GDM1 (cell line): ENCODE measurements around the gene CYP3A7.
A peak's percentile ranks its signal among the peaks of the same experiment; 100 is the strongest.
"Not testable (repeated sequence)": the region's sequence is repeated elsewhere in the genome, so short reads cannot be mapped to it uniquely, and the experiment has no call there.

Source experiments
- DNase-seq: peaks from one replicate; lab custom pipeline; 2025; lab: John Stamatoyannopoulos, UW

The CYP3A7 gene

DNA sequence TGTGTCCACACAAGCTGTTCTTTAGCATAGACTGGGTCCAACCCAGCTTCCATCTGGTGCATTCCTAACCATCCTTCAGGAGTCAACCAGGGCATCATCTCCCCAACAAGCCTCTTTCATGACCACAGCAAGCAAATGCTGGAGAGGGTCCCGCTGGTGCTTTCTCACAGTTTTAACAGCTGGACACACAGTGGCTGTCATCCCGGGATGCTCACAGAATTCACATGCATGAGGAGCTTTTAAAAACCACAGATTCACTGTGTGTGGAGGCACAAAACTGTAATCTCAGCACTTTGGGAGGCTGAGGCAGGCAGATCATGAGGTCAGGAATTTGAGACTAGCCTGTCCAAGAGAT, 6.4 kb upstream of the CYP3A7 start:
- DNase-seq, result no peak

DNA sequence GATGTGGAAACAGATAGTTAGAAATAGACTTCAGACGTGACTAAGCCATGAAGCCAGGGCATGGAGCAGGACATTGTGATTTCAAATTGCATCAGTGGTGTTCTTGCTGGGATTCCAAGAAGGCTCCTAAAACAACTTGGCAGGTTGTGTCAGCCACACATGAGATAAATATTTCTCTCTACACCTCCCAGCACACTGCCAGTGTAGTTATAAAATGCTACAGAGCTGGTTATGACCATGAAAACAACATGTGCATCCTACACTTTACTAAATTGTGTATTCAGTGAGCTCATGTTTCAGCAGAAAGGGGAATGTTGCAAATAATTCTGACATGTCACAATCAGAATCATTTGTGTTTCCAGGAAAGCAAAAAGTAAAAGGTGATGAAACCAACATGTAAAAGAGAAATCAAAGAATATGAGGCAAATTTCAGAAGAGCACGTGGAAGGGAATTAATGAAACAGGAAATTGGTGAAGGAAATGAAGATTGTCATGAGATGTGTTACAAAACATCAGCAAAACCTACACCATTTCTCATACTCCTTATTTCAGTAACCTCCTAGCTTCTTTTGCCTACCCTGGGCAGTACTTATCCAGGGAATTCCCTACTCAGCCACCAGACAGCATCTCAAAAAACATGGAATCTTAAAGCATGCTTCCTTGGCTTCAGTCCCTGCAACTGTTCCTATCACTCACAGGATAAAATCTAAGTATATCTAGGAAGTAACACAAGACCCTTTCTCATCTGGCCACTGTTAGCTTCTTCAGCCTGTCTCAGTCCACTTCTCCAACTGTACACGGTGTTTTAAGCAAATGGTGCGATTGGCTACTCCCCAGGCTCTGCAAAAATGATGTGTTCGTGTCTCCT, 5.8 kb upstream of the CYP3A7 start:
- DNase-seq, result no peak

DNA sequence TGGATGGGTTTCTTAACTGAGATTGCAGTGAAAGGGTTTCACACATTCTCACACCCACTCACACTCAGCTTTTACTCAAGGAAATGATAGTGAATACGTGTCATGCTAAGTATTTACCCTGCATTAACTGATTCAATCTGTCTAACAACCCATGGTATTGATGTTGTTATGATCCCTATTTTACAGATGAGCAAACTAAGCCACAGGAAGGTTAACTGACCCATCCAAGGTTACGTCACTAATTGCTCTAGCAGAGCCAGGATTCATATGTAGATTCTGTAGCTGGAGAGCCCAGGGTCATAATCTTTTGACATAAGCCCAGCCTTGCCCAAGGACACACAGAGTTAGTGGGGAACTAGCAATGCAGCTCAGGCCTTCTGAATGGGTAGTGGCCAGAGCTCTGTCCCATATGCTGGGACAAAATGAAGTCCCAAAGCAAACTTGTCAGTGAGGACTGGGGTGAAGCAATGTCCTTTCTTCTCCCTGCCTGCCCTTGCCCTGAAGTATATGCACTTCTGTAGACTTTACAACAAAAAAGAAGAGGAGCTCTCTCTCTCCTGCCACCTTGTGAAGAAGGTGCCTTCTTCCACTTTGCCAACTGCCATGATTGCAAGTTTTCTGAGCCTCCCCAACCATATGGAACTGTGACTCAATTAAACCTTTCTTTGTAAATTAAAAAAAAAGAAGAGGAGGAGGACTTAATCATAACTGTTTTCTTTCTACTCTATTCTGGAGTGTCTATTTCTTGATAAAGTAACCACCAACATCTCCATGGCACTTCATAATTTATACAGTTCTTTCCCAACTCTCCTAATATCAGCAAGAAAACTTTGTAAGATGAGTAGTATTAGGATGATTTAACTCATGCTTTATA, 4.9 kb upstream of the CYP3A7 start:
- no peak for DNase-seq

DNA sequence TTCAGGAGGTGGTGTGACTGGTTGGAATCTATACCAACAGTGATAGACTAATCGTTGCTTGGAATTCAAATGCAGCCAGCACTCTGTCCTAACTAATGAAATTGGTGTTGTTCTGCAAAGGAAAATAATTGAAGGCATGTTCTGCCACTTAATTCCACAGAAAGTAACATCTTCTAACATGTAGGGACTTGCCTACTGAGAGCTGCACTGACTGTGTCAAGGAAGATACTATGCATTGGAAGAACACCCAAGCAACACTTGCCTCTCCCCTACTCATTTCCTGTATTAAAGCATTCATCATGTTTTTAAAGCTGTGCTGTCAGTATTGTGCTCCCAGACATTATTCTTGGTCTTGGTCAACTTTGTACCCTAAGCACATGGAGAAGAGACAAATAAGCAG, 2.7 kb upstream of the CYP3A7 start:
- peak; percentile 32 for DNase-seq

DNA sequence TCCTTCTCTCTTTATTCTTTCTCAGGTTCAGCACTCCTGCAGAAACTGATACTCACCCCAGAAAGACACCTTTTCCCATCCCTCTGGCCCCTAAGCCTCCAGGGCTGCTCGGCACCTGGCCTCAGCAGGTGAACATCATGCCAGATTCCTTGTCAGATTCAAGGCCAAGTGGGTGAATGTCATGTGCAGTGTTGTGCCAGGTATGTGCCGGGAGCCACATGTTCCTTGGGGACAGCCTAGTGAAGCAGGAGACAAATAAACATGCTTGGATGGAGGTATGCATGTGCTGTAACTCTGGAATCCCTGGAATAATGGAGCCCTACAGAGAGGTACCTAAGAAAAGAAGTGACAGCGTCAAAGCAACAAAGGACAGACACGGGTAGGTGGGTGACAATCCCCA, 1.7 kb upstream of the CYP3A7 start:
- DNase-seq, result not testable (repeated sequence)

DNA sequence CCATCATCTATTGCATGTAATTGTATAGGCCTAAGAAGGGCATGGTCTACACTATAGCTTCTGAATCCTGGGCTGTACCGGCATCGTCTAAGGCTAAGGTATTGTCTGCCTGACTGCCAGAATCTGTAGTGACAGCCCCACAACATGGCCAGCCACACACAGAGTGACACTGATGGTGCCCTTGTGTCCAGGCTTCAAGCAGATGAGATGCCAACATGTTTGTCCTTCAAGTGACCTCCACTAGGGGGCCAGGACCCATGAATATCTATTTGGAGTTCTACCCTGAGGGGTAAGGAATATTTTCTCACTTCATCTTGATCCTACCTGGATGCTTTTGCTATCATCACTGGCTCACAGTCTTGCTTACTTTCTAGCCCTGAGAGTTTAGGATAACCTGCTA, 1.5 kb downstream of the CYP3A7 start:
- DNase-seq, result no peak

DNA sequence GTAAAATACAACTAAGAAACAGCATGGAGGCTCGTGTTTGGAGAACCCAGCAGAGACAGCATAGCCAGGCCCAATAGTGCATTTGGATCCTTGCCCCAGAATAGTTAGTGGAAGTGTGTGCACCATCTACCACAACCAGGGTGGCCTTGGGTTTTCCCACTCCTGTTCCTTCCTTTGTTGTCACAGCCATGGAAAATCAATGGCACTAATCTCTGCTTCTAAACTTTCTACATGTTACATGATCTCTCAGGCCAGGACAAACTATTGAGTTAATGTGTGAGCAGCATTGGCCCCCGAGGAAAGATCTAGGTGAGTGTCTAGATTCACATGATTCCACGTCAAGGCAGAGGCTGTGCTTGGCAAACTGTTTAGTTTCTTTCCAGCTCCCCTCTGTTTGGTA, 2.0 kb downstream of the CYP3A7 start:
- no peak for DNase-seq

DNA sequence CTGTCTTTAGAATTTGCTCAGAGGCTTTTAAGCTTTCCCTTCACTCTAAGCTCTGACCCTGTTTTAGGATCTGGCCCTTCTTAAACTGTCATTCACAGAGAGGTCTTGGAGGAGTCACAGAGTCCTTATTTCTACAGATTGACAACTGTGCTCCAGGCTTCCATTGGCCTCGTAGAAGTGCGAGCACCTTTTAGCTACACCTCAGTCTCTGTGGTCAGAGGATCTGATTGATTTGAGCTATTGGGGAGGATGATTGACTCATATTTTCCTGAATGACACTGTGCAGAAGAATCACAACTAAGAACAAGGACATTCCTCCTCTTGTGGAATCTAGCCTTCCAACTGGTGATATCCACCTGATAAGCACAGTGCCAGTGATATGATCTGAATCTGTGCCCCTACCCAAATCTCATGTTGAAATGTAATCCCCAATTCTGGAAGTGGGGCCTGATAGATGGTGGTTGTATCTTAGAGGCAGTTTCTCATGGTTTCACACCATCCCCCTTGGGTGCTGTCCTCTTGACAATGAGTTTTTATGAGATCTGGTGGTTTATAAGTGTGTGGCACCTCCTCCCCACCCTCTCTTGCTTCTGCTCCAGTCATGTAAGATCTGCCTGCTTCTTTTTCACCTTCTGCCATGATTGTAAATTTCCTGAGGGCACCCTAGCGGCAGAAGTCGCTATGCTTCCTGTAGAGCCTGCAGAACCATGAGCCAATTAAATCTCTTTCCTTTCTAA, 3.2 kb downstream of the CYP3A7 start:
- no peak for DNase-seq

DNA sequence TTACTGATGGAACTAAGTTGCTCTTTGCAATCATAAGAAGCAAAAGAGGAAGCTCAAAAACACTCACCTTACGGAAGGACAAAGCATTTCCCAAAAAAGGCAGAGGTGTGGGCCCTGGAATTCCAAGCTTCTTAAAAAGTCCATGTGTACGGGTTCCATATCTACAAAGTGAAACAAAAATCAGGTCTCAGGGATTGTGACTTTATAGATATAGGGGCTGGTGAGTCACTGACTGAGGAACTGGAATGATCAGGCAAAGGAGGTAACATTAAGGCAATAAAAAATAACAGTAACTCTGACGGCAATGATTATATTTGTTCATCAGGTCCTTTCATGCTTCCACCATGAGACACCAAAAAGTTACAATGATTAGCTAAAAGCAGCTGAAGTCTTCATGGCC, 4.0 kb downstream of the CYP3A7 start:
- no peak for DNase-seq

DNA sequence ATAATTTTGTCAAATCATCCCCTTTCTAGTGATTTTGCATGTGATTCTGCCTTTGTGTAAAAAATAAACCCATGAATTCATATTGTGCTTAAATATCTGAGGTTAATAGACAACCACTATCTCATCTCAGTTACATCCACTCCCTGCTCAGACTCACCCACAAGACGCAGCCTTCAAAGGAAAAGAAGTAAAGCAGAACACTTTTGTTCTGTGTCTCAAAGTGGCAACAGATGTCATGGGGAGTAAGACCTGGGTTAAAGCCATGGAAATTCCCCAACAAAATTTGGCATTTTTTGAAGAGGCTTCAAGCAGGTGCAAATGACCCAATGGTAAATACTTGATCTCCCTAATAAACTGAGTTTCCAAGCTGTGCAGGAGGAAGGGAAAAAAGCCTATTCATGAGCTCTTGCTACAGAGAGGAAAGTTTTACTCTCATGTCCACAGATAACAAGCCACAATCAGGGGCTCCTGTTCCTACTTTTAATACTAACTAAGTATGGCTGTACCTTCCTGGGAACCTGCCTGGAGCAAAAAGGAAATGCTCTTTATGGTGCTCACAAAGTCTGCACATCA, 4.7 kb downstream of the CYP3A7 start:
- DNase-seq, result no peak

DNA sequence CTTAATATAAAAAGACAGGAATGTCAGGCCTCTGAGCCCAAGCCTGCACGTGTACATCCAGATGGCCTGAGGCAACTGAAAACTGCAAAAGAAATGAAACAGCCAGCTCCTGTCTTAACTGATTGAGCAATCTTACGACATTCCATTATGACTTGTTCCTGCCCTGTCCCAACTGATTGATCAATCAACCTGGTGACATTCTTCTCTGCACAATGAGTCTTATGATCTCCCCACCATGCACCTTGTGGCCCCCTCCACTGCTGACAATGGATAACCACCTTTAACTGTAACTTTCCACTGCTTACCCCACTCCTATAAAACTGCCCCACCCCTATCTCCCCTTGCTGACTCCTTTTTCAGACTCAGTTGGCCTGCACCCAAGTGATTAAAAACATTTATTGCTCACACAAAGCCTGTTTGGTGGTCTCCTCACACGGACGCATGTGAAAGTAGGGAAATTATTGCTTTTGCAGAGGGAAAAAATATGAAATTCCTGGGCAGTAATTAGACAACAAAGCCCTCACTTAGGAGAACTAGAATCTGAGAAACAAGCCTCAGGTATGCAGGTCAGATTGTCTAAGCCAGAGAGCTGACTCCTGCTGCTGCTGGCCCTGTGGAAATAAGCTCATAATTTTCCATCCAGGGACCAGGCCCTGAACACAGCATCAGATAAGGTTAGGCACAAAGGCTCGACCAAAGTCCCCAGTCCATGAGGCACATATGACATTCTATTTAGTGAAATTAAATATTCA, 5.3 kb downstream of the CYP3A7 start:
- DNase-seq, result no peak

DNA sequence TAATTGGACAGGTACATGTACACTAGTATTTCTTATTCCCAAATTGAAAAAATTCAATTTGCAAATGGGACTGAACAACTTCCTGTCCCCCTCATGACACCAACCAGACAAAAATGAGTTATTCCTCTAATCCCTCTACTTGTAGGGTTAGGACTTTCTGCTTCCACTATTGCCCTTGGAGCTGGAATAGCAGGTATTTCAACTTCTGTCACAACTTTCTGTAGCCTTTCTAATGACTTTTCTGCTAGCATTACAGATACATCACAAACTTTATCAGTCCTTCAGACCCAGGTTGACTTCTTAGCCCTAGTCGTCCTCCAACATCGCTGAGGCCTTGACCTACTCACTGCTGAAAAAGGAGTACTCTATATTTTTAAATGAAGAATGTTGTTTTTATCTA, 6.4 kb downstream of the CYP3A7 start:
- no peak for DNase-seq

DNA sequence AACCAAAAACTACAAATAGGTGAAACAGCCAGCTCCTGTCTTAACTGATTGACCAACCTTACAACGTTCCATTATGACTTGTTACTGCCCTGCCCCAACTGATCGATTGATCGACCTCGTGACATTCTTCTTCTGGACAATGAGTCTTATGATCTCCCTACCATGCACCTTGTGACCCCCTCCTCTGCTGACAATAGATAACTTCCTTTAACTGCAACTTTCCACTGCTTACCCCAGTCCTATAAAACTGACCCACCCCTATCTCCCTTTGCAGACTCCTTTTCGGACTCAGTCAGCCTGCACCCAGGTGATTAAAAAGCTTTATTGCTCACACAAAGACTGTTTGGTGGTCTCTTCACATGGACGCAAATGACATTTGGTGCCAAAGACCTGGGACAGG, 11.8 kb downstream of the CYP3A7 start:
- not testable (repeated sequence) for DNase-seq

DNA sequence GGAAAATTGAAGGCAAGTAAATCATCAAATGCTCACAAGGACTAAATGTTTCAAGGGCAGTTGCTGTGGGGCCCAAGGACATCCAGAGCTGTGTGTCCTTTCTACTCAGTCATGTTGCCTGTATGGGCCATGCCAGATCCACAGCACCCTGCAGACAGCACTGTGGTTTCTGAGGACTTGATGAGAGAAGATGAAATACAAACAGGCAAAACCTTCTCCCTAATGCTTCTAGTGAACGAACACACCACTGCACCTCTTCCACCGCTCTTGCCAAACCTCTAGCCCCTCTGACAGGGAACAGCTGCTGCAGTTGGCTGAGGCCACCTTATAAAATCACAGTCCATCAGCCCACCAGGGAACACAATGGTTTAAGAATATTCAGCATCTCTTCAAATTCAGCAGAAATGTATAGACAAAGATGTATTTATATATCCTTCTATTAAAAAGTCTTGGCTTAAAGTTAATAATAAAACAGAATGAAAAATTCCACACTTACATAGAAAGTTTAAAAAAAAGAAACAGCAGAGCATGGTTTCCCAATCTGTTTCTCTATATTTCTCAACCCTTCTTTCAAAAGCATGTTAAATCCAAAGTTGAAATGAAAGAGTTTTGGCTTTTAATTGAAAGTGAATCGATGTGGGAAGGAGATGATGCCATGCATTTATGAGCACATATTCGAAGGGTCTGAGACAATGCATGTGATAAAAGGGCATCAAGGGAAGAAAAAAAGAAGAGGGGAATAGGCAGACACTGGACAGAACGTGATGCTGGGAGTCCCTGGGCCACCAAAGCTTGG, 14.0 kb downstream of the CYP3A7 start:
- no peak for DNase-seq

DNA sequence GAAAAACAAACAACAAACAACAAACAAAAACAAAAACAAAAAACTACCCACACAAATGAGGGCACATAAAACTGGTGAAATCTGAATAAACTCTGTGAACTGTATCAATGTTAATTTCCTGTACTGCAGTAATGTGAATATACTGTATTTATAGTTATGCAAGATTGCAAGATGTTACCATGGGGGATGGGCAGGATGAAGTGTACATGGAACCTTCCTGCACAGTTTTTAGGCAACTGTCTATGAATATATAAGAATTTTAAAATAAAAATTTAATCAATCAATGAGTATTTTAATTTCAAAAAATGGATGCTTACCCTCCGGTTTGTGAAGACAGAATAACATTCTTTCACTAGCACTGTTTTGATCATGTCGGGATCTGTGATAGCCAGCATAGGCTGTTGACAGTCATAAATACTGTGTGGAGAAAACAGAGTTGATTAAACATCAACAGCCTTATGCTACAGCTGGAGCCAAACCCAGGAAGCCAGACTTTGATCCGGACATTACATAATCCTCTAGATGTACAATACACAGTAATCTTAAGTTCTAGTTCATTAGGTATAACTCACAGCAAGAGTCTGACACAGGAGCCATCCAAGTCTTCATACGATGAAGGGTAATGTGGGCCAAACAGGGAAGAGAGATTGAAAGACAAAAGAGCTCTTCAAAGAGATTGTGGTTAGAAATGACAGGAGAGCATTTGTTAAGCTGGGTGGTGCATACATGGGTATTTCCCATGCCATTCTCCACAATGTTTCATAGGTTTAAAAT, 14.8 kb downstream of the CYP3A7 start:
- DNase-seq, result no peak

DNA sequence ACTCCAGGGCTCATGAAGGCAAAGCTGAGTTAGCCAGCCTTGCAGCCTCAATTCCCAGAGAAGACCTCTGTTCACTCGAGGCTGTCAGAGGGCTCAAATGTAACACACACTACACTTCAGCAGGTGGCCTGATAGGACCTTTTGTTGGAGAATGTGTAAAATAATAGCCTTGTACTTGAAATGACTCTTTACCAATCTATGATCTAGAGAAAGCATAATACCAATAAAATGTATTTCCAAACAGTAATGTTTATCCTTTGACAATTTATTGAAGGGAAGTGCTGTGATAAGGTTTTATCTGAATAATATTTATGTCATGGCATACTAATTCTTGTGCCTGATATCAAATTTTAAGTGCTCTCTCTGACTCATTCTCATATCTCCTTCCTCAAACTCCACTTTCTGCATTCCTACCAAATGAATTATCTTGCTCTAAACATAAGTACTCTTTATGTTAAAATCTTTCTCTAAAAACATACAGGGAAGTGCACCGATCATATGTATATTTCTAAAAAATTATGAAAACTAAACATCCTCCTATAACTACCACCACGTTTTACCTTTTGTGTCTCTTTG, 20.9 kb downstream of the CYP3A7 start:
- DNase-seq, result no peak

DNA sequence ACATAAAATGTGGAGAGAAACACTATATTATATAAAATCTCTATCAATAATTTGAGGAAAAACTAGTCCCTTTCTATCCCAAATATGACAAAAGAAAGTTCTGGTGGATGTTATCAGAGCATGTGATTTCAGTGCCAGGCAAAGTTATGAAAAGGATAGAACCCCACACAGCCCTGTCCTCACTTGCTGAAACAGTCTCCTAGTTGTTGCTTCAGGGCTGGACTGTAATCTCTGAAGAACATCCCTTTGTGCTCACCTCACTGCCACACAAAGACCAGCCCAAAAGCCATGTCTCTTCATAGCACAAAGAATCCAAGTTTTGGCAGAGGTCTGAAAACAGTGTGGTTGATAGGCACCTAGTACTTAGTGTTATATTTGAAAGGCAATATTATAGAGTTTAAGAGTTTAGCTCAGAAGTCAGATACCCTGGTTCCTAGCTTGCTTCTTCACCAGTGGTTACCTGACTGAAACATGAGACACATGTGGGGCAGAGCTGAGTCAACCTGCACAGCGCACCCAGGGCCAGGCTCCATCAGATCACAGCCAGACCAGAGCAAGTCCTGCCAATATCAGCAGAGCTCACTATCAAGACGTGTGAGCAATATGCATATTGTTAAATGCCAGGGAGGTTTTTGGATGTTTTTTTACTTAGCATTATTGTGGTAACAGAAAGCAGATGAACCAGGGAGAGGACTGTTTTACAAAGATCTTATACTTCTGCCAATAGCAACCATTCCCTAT, 25.0 kb downstream of the CYP3A7 start:
- no peak for DNase-seq

DNA sequence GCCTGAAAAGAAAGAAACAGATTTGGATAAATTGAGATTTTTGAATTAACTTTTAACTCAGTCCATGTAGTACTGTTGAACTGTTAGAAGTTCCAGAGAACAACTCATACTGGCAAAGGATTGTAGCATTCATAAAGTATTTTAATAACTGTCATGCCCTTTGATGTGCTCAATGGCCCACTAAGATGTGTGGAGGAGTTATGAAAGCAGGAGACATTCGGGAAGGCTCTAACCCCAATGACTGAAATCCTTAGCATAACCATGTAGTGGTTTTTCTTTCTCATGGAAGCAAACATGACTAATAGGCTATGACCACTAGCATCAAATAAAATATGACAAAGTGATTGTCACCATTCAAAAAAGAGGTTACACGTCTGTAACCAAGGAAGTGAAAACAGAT, 25.7 kb downstream of the CYP3A7 start:
- no peak for DNase-seq

DNA sequence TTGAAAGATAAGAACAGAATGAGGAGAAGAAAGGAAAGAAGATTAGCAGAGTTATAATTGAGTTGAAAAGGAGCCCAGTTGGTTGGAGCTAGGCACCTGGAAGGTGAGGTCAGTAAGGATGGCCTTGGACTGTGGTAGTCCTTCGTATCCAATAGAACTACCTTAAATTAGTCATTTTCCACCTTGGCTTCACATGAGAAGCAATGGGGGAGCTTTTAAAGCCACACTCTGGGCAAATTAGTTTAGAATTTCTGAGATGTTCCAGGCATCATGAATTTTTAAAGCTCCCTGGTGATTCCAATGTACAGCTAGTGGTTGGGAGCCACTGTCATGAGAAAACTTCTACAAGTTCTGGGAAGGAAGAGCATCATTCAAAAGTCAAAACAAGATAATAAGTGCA, 27.9 kb downstream of the CYP3A7 start:
- no peak for DNase-seq
